Measurements from ENCODE around the gene AHRR.

The AHRR gene

GRCh38 chr5:352639-353611 lies 31.4 kb downstream of the AHRR start:
- TF ChIP-seq, protein P1, sequence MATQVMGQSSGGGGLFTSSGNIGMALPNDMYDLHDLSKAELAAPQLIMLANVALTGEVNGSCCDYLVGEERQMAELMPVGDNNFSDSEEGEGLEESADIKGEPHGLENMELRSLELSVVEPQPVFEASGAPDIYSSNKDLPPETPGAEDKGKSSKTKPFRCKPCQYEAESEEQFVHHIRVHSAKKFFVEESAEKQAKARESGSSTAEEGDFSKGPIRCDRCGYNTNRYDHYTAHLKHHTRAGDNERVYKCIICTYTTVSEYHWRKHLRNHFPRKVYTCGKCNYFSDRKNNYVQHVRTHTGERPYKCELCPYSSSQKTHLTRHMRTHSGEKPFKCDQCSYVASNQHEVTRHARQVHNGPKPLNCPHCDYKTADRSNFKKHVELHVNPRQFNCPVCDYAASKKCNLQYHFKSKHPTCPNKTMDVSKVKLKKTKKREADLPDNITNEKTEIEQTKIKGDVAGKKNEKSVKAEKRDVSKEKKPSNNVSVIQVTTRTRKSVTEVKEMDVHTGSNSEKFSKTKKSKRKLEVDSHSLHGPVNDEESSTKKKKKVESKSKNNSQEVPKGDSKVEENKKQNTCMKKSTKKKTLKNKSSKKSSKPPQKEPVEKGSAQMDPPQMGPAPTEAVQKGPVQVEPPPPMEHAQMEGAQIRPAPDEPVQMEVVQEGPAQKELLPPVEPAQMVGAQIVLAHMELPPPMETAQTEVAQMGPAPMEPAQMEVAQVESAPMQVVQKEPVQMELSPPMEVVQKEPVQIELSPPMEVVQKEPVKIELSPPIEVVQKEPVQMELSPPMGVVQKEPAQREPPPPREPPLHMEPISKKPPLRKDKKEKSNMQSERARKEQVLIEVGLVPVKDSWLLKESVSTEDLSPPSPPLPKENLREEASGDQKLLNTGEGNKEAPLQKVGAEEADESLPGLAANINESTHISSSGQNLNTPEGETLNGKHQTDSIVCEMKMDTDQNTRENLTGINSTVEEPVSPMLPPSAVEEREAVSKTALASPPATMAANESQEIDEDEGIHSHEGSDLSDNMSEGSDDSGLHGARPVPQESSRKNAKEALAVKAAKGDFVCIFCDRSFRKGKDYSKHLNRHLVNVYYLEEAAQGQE (IDR thresholded peaks at IDR 0.05; ENCODE audit: insufficient read depth in 1 of 2, low read depth in 2 of 2, low read length in 2 of 2), result no peak
- TF ChIP-seq FOXP2 (optimal IDR thresholded peaks at IDR 0.05; ENCODE audit: borderline replicate concordance, extremely low read depth, extremely low read length, insufficient read depth) (no peak), TAF1 (IDR thresholded peaks at IDR 0.05; ENCODE audit: borderline replicate concordance, insufficient read depth, low read length) (no peak)

DNA sequence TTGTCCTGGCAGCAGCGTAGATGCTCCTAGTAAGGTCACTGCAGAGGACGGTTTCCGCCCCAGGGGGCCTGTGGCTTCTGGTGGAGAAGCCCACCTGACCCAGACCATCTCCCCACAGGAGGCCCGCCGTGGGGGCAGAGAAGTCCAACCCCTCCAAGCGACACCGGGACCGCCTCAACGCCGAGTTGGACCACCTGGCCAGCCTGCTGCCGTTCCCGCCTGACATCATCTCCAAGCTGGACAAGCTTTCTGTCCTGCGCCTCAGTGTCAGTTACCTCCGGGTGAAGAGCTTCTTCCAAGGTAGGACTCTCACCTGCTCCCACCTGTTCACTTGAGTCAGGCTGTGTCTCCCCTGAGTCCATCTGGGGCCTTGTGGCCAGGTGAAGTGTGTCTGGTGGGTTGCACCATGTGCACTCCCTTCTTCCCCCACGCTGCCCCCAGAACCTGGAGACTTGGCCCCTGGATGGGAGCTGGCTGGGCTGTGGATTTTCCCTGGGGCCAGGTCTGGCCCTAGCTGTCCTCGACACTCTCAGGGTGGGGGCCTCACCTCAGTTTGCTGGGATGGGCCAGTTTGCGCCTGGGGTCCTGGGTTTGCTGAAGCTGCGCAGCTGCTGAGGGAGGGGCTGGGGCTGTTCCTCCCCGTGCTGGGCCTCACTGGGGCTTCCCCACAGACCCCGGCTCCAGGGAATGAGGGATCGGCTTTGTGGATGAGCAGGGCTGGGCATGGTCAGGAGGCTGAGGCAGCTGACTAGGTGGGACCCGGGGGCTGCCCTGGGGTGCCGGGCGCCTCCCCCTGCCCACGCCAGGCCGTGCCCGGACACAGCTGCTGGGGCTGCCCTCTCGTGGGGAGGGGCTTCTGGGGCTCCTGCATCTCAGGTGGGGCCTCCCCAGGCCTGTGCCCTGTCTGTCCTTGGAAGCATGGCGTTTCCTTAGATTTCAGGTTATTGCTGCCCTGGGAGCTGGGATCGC lies 32.4 kb downstream of the AHRR start:
- TF ChIP-seq TAF1 (IDR thresholded peaks at IDR 0.05; ENCODE audit: borderline replicate concordance, insufficient read depth, low read length) (no peak), POLR2AphosphoS5 (IDR thresholded peaks at IDR 0.05; ENCODE audit: low read depth, low read length) (no peak), SIN3A (IDR thresholded peaks at IDR 0.05; ENCODE audit: borderline replicate concordance, insufficient read depth, low read length) (no peak), FOXP2 (optimal IDR thresholded peaks at IDR 0.05; ENCODE audit: borderline replicate concordance, extremely low read depth, extremely low read length, insufficient read depth) (no peak)
- TF ChIP-seq, protein P1 (IDR thresholded peaks at IDR 0.05; ENCODE audit: insufficient read depth in 1 of 2, low read depth in 2 of 2, low read length in 2 of 2), result no peak

GRCh38 chr5:354581-355378 lies 33.3 kb downstream of the AHRR start:
- no peak for TF ChIP-seq TAF1 (IDR thresholded peaks at IDR 0.05; ENCODE audit: borderline replicate concordance, insufficient read depth, low read length)
- no peak for TF ChIP-seq FOXP2 (optimal IDR thresholded peaks at IDR 0.05; ENCODE audit: borderline replicate concordance, extremely low read depth, extremely low read length, insufficient read depth)
- TF ChIP-seq, protein P1 (IDR thresholded peaks at IDR 0.05; ENCODE audit: insufficient read depth in 1 of 2, low read depth in 2 of 2, low read length in 2 of 2), result no peak
- TF ChIP-seq POLR2AphosphoS5 (IDR thresholded peaks at IDR 0.05; ENCODE audit: low read depth, low read length), result no peak

DNA sequence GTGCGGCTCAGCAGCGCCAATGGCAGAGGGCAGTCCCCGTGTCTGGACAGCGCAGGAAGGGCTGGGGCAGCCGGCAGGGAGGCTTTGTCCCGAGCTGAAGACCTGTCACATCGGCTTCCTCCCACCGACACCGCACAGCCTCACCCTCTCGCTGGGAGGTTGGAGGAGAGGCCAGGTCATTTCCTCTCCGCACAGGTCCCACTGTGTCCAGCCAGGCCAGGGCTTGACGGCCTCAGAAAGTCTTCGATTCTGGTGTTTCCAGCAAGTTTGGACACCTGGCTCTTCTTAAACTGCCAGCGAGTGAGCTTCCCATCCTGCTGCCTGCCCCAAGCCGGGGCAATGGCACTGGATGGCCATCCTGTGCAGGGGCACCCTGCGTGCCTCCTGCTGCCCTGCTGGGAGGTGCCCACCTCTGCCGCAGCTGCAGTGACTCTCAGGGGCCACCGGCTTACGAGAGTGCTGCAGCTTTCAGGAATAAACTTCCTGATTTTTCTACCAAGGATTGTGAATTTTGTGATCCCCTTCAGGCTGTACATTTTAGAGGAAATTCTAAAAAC lies 33.9 kb downstream of the AHRR start:
- TF ChIP-seq, protein P1 (IDR thresholded peaks at IDR 0.05; ENCODE audit: insufficient read depth in 1 of 2, low read depth in 2 of 2, low read length in 2 of 2), result no peak
- TF ChIP-seq TAF1 (IDR thresholded peaks at IDR 0.05; ENCODE audit: borderline replicate concordance, insufficient read depth, low read length), result no peak
- no peak for TF ChIP-seq FOXP2 (optimal IDR thresholded peaks at IDR 0.05; ENCODE audit: borderline replicate concordance, extremely low read depth, extremely low read length, insufficient read depth)
- TF ChIP-seq SIN3A (IDR thresholded peaks at IDR 0.05; ENCODE audit: borderline replicate concordance, insufficient read depth, low read length), result no peak
- no peak for TF ChIP-seq POLR2AphosphoS5 (IDR thresholded peaks at IDR 0.05; ENCODE audit: low read depth, low read length)

Measured in PFSK-1 (cell line).